Neural cell (in vitro differentiated cells): ENCODE results near the gene PREX1. TPM values are rescaled to one million over a fixed set of nuclear protein-coding genes. Genes with fewer than 3 reads are reported as not detected.

Source experiments
- H2AFZ ChIP-seq: fragments of 200-600, 300-800 bp; sonication (generic), shearing (Covaris generic); 2 replicates; pipeline ENCODE4 v1.6.0; 2014; ENCODE audit warnings: low read depth, mild to moderate bottlenecking, antibody characterized with exemption, low read length, moderate library complexity
- H3F3A ChIP-seq: fragments of 200-600 bp; shearing (Covaris generic); 2 replicates; pipeline ENCODE4 v1.6.1; 2016; ENCODE audit warnings: mild to moderate bottlenecking, moderate library complexity, mixed read lengths, antibody characterized with exemption, low read length; ENCODE audit not compliant: insufficient read depth, poor library complexity, severe bottlenecking
- H3K27ac ChIP-seq: fragments of 200-600, 300-800 bp; sonication (generic), shearing (Covaris generic); 2 replicates; pipeline ENCODE4 v1.5.1; 2014; ENCODE audit warnings: mild to moderate bottlenecking, low read length, moderate library complexity
- H3K27me3 ChIP-seq: fragments of 300-800, 200-600 bp; sonication (generic), shearing (Covaris generic); 2 replicates; pipeline ENCODE4 v1.6.0; 2014; ENCODE audit warnings: mild to moderate bottlenecking, low read depth, low read length, moderate library complexity; ENCODE audit not compliant: insufficient read depth
- H3K36me3 ChIP-seq: fragments of 300-800, 200-600 bp; sonication (generic), shearing (Covaris generic); 2 replicates; pipeline ENCODE4 v1.5.1; 2014; ENCODE audit warnings: mild to moderate bottlenecking, antibody characterized with exemption, low read length, moderate library complexity; ENCODE audit not compliant: insufficient read depth
- H3K4me2 ChIP-seq: fragments of 300-800, 200-600 bp; sonication (generic), shearing (Covaris generic); 2 replicates; pipeline ENCODE4 v1.6.0; 2014; ENCODE audit warnings: mild to moderate bottlenecking, low read length
- H3K4me3 ChIP-seq: fragments of 300-800, 200-600 bp; sonication (generic), shearing (Covaris generic); 2 replicates; pipeline ENCODE4 v1.5.1; 2014; ENCODE audit warnings: mild to moderate bottlenecking, low read length, moderate library complexity
- H3K79me2 ChIP-seq: fragments of 200-600 bp; shearing (Covaris generic); replicated peaks from 2 replicates; pipeline ENCODE4 v1.6.0; 2014; ENCODE audit warnings: mild to moderate bottlenecking, low read length, moderate library complexity; ENCODE audit not compliant: insufficient read depth
- H3K9ac ChIP-seq: fragments of 300-800, 200-600 bp; sonication (generic), shearing (Covaris generic); 2 replicates; pipeline ENCODE4 v1.6.1; 2016; ENCODE audit warnings: mild to moderate bottlenecking, low read length, mixed read lengths
- H3K9me2 ChIP-seq: fragments of 200-600 bp; shearing (Covaris generic); 2 replicates; pipeline ENCODE4 v1.6.1; 2016; ENCODE audit warnings: mild to moderate bottlenecking, low read length, mixed read lengths; ENCODE audit not compliant: insufficient read depth
- H3K9me3 ChIP-seq: fragments of 200-600, 300-800 bp; sonication (generic), shearing (Covaris generic); 2 replicates; pipeline ENCODE4 v1.6.1; 2016; ENCODE audit warnings: mild to moderate bottlenecking, mixed run types, low read length, moderate library complexity, mixed read lengths
- H4K20me1 ChIP-seq: fragments of 200-600 bp; shearing (Covaris generic); 2 replicates; pipeline ENCODE4 v1.6.1; 2016; ENCODE audit warnings: mild to moderate bottlenecking, mixed run types; ENCODE audit not compliant: insufficient read depth
- EP300 ChIP-seq: fragments of 450-650 bp; conservative IDR thresholded peaks from 2 replicates; pipeline ENCODE4 v1.6.1; 2014; ENCODE audit warnings: antibody characterized with exemption, mild to moderate bottlenecking, moderate library complexity; ENCODE audit not compliant: poor library complexity, severe bottlenecking
- EZH2 ChIP-seq: fragments of 200-600, 300-800 bp; shearing (Covaris generic), sonication (generic); IDR thresholded peaks from 2 replicates; pipeline ENCODE4 v1.6.1; 2014; ENCODE audit warnings: antibody characterized with exemption, low read length, borderline replicate concordance, mild to moderate bottlenecking; ENCODE audit not compliant: insufficient read depth, poor library complexity, severe bottlenecking
- MXI1 ChIP-seq: fragments of 450-650 bp; conservative IDR thresholded peaks from 2 replicates; pipeline ENCODE4 v1.6.1; 2014; ENCODE audit warnings: antibody characterized with exemption, mild to moderate bottlenecking; ENCODE audit not compliant: poor library complexity, severe bottlenecking
- POLR2AphosphoS5 ChIP-seq: IDR thresholded peaks from 2 replicates; pipeline ENCODE4 v1.6.1; 2012
- RAD21 ChIP-seq: fragments of 450-650 bp; conservative IDR thresholded peaks from 2 replicates; pipeline ENCODE4 v1.6.1; 2014; ENCODE audit warnings: antibody characterized with exemption, mild to moderate bottlenecking, moderate library complexity
- SMC3 ChIP-seq: fragments of 450-650 bp; conservative IDR thresholded peaks from 2 replicates; pipeline ENCODE4 v1.6.1; 2014; ENCODE audit warnings: antibody characterized with exemption, mild to moderate bottlenecking, moderate library complexity; ENCODE audit not compliant: poor library complexity
- TAF1 ChIP-seq: IDR thresholded peaks from 2 replicates; pipeline ENCODE4 v1.6.1; 2012; ENCODE audit warnings: low read depth
- polyA plus RNA-seq: library from polyadenylated mRNA; depleted of rRNA; stranded (reverse); fragments of >200 nt; gene quantifications from 2 replicates; pipeline ENCODE4 v1.2.3, GENCODE V29; 2014
- TF ChIP-seq, protein P1 (sequence below): IDR thresholded peaks from 2 replicates; pipeline ENCODE4 v1.6.1; 2012; ENCODE audit warnings: borderline replicate concordance
- TF ChIP-seq, protein P2 (sequence below): fragments of 450-650 bp; IDR thresholded peaks from 2 replicates; pipeline ENCODE4 v1.5.1; 2014; ENCODE audit warnings: antibody characterized with exemption, mild to moderate bottlenecking, moderate library complexity; ENCODE audit not compliant: poor library complexity, severe bottlenecking

Gene PREX1
- polyA plus RNA-seq, 1 donor from 2014 or later = 0.06 TPM

DNA sequence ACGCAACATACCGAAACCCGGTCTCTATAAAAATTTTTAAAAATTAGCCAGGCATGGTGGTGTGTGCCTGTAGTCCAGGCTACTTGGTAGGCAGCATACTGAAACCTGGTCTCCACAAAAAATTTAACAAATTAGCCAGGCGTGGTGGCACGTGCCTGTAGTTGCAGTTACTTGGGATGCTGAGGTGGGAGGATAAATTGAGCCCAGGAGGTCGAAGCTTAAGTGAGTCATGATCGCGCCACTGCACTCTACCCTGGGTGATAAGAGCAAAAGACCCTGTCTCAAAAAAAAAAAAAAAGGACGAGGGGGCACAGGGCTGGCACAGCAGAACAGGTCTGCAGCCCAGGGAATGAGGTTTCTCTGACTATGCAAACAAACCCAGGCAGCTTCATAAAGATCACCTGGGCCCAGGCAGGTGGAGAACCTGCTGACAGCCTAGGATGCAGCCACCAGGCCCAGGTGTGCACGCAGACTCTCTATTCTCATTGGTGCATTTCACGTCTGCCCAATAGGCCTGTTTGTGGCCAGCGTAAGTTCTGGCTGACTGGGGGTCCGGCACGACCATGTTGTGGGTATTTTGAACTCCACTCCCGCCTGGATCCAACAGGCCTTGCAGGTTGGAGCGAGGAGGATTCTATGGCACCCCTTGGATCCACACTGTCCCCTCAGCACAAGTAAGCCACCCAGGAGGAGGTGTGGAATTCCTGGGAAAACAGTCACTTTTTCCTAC is 204.5 kb downstream of the PREX1 start:
- Histone ChIP-seq H3K27ac (no peak overlapping the region), H3K4me2 (no peak overlapping the region), H3K79me2 (no peaks in the 10 kb centered on the region), H3K36me3 (no peaks in the 10 kb centered on the region), H2AFZ (no peak overlapping the region), H3F3A (no peaks in the 10 kb centered on the region), H3K9ac (no peak overlapping the region), H4K20me1 (no peaks in the 10 kb centered on the region), H3K4me3 (no peak overlapping the region), H3K27me3 (no peaks in the 10 kb centered on the region), H3K9me2 (no peaks in the 10 kb centered on the region), H3K9me3 (no peaks in the 10 kb centered on the region)
- TF ChIP-seq EZH2 (no peak), MXI1 (no peak), POLR2AphosphoS5 (no peak), TAF1 (no peak), SMC3 (no peak), RAD21 (no peak), EP300 (no peak)
- TF ChIP-seq, protein P1, sequence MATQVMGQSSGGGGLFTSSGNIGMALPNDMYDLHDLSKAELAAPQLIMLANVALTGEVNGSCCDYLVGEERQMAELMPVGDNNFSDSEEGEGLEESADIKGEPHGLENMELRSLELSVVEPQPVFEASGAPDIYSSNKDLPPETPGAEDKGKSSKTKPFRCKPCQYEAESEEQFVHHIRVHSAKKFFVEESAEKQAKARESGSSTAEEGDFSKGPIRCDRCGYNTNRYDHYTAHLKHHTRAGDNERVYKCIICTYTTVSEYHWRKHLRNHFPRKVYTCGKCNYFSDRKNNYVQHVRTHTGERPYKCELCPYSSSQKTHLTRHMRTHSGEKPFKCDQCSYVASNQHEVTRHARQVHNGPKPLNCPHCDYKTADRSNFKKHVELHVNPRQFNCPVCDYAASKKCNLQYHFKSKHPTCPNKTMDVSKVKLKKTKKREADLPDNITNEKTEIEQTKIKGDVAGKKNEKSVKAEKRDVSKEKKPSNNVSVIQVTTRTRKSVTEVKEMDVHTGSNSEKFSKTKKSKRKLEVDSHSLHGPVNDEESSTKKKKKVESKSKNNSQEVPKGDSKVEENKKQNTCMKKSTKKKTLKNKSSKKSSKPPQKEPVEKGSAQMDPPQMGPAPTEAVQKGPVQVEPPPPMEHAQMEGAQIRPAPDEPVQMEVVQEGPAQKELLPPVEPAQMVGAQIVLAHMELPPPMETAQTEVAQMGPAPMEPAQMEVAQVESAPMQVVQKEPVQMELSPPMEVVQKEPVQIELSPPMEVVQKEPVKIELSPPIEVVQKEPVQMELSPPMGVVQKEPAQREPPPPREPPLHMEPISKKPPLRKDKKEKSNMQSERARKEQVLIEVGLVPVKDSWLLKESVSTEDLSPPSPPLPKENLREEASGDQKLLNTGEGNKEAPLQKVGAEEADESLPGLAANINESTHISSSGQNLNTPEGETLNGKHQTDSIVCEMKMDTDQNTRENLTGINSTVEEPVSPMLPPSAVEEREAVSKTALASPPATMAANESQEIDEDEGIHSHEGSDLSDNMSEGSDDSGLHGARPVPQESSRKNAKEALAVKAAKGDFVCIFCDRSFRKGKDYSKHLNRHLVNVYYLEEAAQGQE = no peak
- TF ChIP-seq, protein P2, sequence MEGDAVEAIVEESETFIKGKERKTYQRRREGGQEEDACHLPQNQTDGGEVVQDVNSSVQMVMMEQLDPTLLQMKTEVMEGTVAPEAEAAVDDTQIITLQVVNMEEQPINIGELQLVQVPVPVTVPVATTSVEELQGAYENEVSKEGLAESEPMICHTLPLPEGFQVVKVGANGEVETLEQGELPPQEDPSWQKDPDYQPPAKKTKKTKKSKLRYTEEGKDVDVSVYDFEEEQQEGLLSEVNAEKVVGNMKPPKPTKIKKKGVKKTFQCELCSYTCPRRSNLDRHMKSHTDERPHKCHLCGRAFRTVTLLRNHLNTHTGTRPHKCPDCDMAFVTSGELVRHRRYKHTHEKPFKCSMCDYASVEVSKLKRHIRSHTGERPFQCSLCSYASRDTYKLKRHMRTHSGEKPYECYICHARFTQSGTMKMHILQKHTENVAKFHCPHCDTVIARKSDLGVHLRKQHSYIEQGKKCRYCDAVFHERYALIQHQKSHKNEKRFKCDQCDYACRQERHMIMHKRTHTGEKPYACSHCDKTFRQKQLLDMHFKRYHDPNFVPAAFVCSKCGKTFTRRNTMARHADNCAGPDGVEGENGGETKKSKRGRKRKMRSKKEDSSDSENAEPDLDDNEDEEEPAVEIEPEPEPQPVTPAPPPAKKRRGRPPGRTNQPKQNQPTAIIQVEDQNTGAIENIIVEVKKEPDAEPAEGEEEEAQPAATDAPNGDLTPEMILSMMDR = no peak

DNA sequence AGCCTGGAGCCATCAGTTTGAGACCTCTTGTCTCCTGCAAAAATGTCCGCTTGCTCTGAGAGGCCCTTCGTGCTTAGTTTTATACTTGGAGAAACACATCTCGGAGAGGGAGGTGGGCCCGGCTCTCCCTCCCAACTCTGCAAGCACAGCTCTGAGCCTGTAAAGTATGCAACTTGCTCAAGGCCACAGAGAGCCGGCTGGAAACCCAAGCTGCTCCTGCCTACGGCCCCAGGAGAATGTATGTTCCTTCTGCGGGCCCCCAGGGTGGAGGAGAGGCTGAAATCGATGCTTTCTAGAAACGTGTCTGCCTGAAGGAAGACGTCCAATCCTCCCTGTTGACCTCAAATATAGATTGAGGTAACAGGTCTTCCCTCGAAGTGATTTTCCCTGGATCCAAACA is 205.4 kb downstream of the PREX1 start:
- no peak overlapping the region for H3K27ac ChIP-seq

More for the DNA sequence above, 205.4 kb downstream of the PREX1 start:
- Histone ChIP-seq H2AFZ (no peak overlapping the region), H3K79me2 (no peaks in the 10 kb centered on the region), H3K36me3 (no peaks in the 10 kb centered on the region), H3F3A (no peaks in the 10 kb centered on the region), H3K4me2 (no peak overlapping the region), H3K4me3 (no peak overlapping the region), H4K20me1 (no peaks in the 10 kb centered on the region), H3K27me3 (no peaks in the 10 kb centered on the region), H3K9ac (no peak overlapping the region), H3K9me2 (no peaks in the 10 kb centered on the region), H3K9me3 (no peaks in the 10 kb centered on the region)
- TF ChIP-seq MXI1 (no peak), TAF1 (no peak), EP300 (no peak), SMC3 (no peak), RAD21 (no peak), EZH2 (no peak)
